ENCODE results near the gene TMEM132D.

DNA sequence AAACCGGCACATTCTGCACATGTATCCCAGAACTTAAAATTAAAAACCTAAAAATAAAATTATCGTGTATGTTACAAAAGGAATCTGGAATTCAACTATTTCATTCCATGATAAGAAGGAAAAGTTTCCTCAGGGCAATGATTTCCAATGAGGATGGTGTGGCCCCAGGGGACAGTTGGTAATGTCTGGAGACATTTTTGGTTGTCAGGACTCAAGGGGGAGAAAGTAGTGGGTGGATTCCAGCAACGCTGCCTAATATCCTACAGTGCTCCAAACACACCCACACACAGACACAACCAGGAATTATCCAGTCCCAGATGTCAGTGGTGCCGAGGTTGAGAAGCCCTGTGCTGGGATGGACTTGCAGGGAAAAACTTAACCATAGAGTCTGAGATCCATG, 228.3 kb downstream of the TMEM132D start:
- TF ChIP-seq EZH2 (IDR thresholded peaks at IDR 0.05; ENCODE audit: insufficient read depth, low read length) (no peak), CTCF (IDR thresholded peaks at IDR 0.05; ENCODE audit: insufficient read depth, low read depth, low read length) (no peak)

All from astrocyte (in vitro differentiated cells and primary cell).